Keratinocyte (primary cell): ENCODE results near the gene ENTHD1. TPM values are rescaled to one million over a fixed set of nuclear protein-coding genes. Genes with fewer than 3 reads are reported as not detected.

Source experiments
- DNase-seq: peaks from one replicate; pipeline ENCODE4 v3.0.0-alpha.2; 2011; ENCODE audit warnings: low read depth, missing footprints, low spot score
- FAIRE-seq: peaks from 2 replicates; lab custom pipeline; 2011; peaks lifted over from hg19 to GRCh38; lab: Jason Lieb, UNC
- H2AFZ ChIP-seq: 2 replicates; pipeline ENCODE4 v1.6.0; 2012; ENCODE audit warnings: low read length, control low read depth, inconsistent platforms; ENCODE audit not compliant: control insufficient read depth
- H3K27ac ChIP-seq: 2 replicates; pipeline ENCODE4 v1.5.1; 2011; ENCODE audit warnings: low read length; ENCODE audit not compliant: control insufficient read depth, insufficient read depth
- H3K27me3 ChIP-seq: 3 replicates; pipeline ENCODE4 v1.6.0; 2011; ENCODE audit warnings: low read length; ENCODE audit not compliant: control insufficient read depth, insufficient read depth; ENCODE audit errors: extremely low read depth
- H3K36me3 ChIP-seq, 2 experiments: 2 replicates in 1 of 2; 3 replicates in 1 of 2; pipeline ENCODE4 v1.5.1; 2011; ENCODE audit warnings: low read length in 2 of 2, mild to moderate bottlenecking in 1 of 2; ENCODE audit not compliant: control insufficient read depth in 2 of 2, insufficient read depth in 2 of 2; ENCODE audit errors: extremely low read depth in 1 of 2
- H3K4me1 ChIP-seq: 3 replicates; pipeline ENCODE4 v1.5.1; 2011; ENCODE audit warnings: low read length; ENCODE audit not compliant: control insufficient read depth, insufficient read depth; ENCODE audit errors: extremely low read depth
- H3K4me2 ChIP-seq: 3 replicates; pipeline ENCODE4 v1.6.0; 2011; ENCODE audit warnings: low read depth, low read length; ENCODE audit not compliant: control insufficient read depth, insufficient read depth; ENCODE audit errors: extremely low read depth
- H3K4me3 ChIP-seq, 3 experiments: fragments of 200-600 bp in 1 of 3; sonication (generic) in 1 of 3; 2 replicates in 2 of 3; 3 replicates in 1 of 3; pipeline ENCODE4 v1.5.1; 2011 to 2016; ENCODE audit warnings: low read length in 3 of 3, mild to moderate bottlenecking in 3 of 3, control low read depth in 2 of 3, inconsistent platforms in 1 of 3, low read depth in 1 of 3, mixed read lengths in 1 of 3, mixed run types in 1 of 3, moderate library complexity in 1 of 3; ENCODE audit not compliant: control insufficient read depth in 2 of 3, insufficient read depth in 2 of 3; ENCODE audit errors: extremely low read depth in 1 of 3
- H3K79me2 ChIP-seq: 2 replicates; pipeline ENCODE4 v1.6.0; 2012; ENCODE audit warnings: low read length; ENCODE audit not compliant: control insufficient read depth, insufficient read depth
- H3K9ac ChIP-seq: 3 replicates; pipeline ENCODE4 v1.6.0; 2011; ENCODE audit warnings: low read length; ENCODE audit not compliant: control insufficient read depth, insufficient read depth; ENCODE audit errors: extremely low read depth
- H3K9me1 ChIP-seq: 3 replicates; pipeline ENCODE4 v1.6.0; 2011; ENCODE audit warnings: low read length; ENCODE audit not compliant: control insufficient read depth, insufficient read depth; ENCODE audit errors: extremely low read depth
- H3K9me3 ChIP-seq: 2 replicates; pipeline ENCODE4 v1.5.1; 2012; ENCODE audit warnings: low read depth, low read length; ENCODE audit not compliant: control insufficient read depth
- H4K20me1 ChIP-seq: 3 replicates; pipeline ENCODE4 v1.6.0; 2011; ENCODE audit warnings: low read length; ENCODE audit not compliant: control insufficient read depth, insufficient read depth; ENCODE audit errors: extremely low read depth
- CTCF ChIP-seq, 3 experiments: IDR thresholded peaks in 1 of 3; conservative IDR thresholded peaks in 1 of 3; optimal IDR thresholded peaks in 1 of 3; 2 replicates in 2 of 3; 3 replicates in 1 of 3; pipeline versions ENCODE3 to v1.5.1; 2011; ENCODE audit warnings: low read length in 3 of 3, mild to moderate bottlenecking in 3 of 3, moderate library complexity in 2 of 3, control low read depth in 1 of 3, inconsistent platforms in 1 of 3; ENCODE audit not compliant: insufficient read depth in 2 of 3; ENCODE audit errors: extremely low read depth in 1 of 3
- EZH2 ChIP-seq: IDR thresholded peaks from one replicate; pipeline ENCODE4 v1.6.1; 2012; ENCODE audit warnings: inconsistent platforms, mild to moderate bottlenecking, low read length, moderate library complexity
- dilution Hi-C: fragments of 300-500 bp; cut with MboI; formaldehyde crosslinking; loops from one replicate; pipeline ENCODE4 v1.7.0; 2020; ENCODE audit warnings: low sequenced_read_pairs; ENCODE audit not compliant: extremely low pct_ligation_motif_present
- polyA plus RNA-seq, 5 experiments: library from polyadenylated mRNA; depleted of rRNA in 3 of 5; stranded (reverse) in 3 of 5; stranded (forward) in 1 of 5; unstranded in 1 of 5; fragments of >200 nt; gene quantifications; 1 replicate in 1 of 5; 2 replicates in 3 of 5; 3 replicates in 1 of 5; pipeline versions ENCODE4 v1.2.1 to v1.2.3, GENCODE V29; 2011 to 2012; ENCODE audit warnings: missing spikeins in 2 of 5, low read depth in 1 of 5, low replicate concordance in 1 of 5

ENTHD1 gene
- polyA plus RNA-seq, 1 donor (not counting 4 experiments of a cell fraction or from before 2014, with no cell fraction given) = not detected

- Histone ChIP-seq H3K79me2 (no peaks in the 10 kb centered on the region), H3K9me1 (no peaks in the 10 kb centered on the region), H3K9me3 (no peaks in the 10 kb centered on the region), H3K4me2 (no peak overlapping the region), H3K36me3 (no peaks in the 10 kb centered on the region), H3K9ac (no peak overlapping the region), H3K27ac (no peak overlapping the region), H3K4me3 (no peak overlapping the region), H2AFZ (no peak overlapping the region), H4K20me1 (no peaks in the 10 kb centered on the region), H3K27me3 (peaks cover 4% of the 10 kb centered on the region), H3K4me1 (no peaks in the 10 kb centered on the region)
- dilution Hi-C loops = no loop called here
- no peak for FAIRE-seq
- TF ChIP-seq EZH2 (no peak), CTCF (optimal IDR thresholded peaks at IDR 0.05 in 1 of 3, IDR thresholded peaks at IDR 0.05 in 1 of 3, conservative IDR thresholded peaks at IDR 0.05 in 1 of 3; ENCODE audit: extremely low read depth in 1 of 3, insufficient read depth in 2 of 3, low read length in 3 of 3) (no peak)
- DNase-seq = no peak
Measured at GRCh38 chr22:39728236-39728860, 165.2 kb downstream of the ENTHD1 start.

- H3K4me2 ChIP-seq = no peak overlapping the region
- no peak for DNase-seq
- FAIRE-seq = no peak
Measured at GRCh38 chr22:39727541-39727940, 166.0 kb downstream of the ENTHD1 start.

More at GRCh38 chr22:39727541-39727940, 166.0 kb downstream of the ENTHD1 start:
- no peaks in the 10 kb centered on the region for H3K79me2 ChIP-seq
- no peak overlapping the region for H3K4me3 ChIP-seq
- H4K20me1 ChIP-seq = no peaks in the 10 kb centered on the region
- H3K27me3 ChIP-seq = peaks cover 4% of the 10 kb centered on the region
- TF ChIP-seq CTCF (optimal IDR thresholded peaks at IDR 0.05 in 1 of 3, IDR thresholded peaks at IDR 0.05 in 1 of 3, conservative IDR thresholded peaks at IDR 0.05 in 1 of 3; ENCODE audit: extremely low read depth in 1 of 3, insufficient read depth in 2 of 3, low read length in 3 of 3) (no peak), EZH2 (no peak)
- H3K36me3 ChIP-seq = no peaks in the 10 kb centered on the region
- no peak overlapping the region for H3K9ac ChIP-seq
- no peaks in the 10 kb centered on the region for H3K4me1 ChIP-seq
- no peaks in the 10 kb centered on the region for H3K9me1 ChIP-seq
- dilution Hi-C loops = no loop called here
- no peak overlapping the region for H2AFZ ChIP-seq
- H3K9me3 ChIP-seq = no peaks in the 10 kb centered on the region
- no peak overlapping the region for H3K27ac ChIP-seq
